H1 (cell line): ENCODE data around the gene PHF14. TPM values are rescaled to one million over a fixed set of nuclear protein-coding genes. Genes with fewer than 3 reads are reported as not detected.

ENCODE experiments used
- CTCF ChIA-PET: fragments of 300-600 bp; sonication (Branson Sonifier 250); formaldehyde crosslinking; loops from one replicate; lab custom pipeline; 2021; ENCODE audit not compliant: partially characterized antibody; lab: Charles Lee
- POLR2A ChIA-PET: fragments of 300-600 bp; sonication (Branson Sonifier 250); formaldehyde crosslinking; loops from one replicate; lab custom pipeline; 2021; ENCODE audit warnings: inconsistent platforms; ENCODE audit not compliant: partially characterized antibody; lab: Charles Lee
- DNase-seq, 2 experiments: peaks; one replicate each; pipeline versions ENCODE4 v3.0.0 to v3.0.0-alpha.2; 2010 to 2022; ENCODE audit warnings: low spot score in 2 of 2, low read depth in 1 of 2, mixed read lengths in 1 of 2
- FAIRE-seq: peaks from 2 replicates; lab custom pipeline; 2011; peaks lifted over from hg19 to GRCh38; lab: Jason Lieb, UNC
- H2AFZ ChIP-seq: 2 replicates; pipeline ENCODE4 v1.8.1; 2012; ENCODE audit warnings: low read length, inconsistent platforms
- H2AK5ac ChIP-seq: 2 replicates; pipeline ENCODE4 v1.6.1; 2013; ENCODE audit warnings: low read depth, low read length
- H2BK120ac ChIP-seq: replicated peaks from 2 replicates; pipeline ENCODE3; 2013; ENCODE audit warnings: low read depth, low read length, inconsistent platforms
- H2BK12ac ChIP-seq: 2 replicates; pipeline ENCODE4 v1.6.1; 2013; ENCODE audit warnings: low read depth, low read length
- H2BK15ac ChIP-seq: 2 replicates; pipeline ENCODE4 v1.6.1; 2013; ENCODE audit warnings: low read length
- H2BK20ac ChIP-seq: 2 replicates; pipeline ENCODE4 v1.6.1; 2013; ENCODE audit warnings: low read length
- H2BK5ac ChIP-seq: 2 replicates; pipeline ENCODE4 v1.6.1; 2013; ENCODE audit warnings: low read depth, low read length
- H3K14ac ChIP-seq: 2 replicates; pipeline ENCODE4 v1.6.1; 2013; ENCODE audit warnings: inconsistent platforms; ENCODE audit not compliant: insufficient read length
- H3K18ac ChIP-seq: 2 replicates; pipeline ENCODE4 v1.6.1; 2013; ENCODE audit warnings: low read length; ENCODE audit errors: extremely low read depth
- H3K23ac ChIP-seq: 2 replicates; pipeline ENCODE4 v1.6.1; 2013; ENCODE audit warnings: inconsistent platforms; ENCODE audit not compliant: insufficient read length
- H3K23me2 ChIP-seq: 2 replicates; pipeline ENCODE4 v1.6.1; 2013; ENCODE audit warnings: low read depth, low read length
- H3K27ac ChIP-seq: 2 replicates; pipeline ENCODE4 v1.6.1; 2011; ENCODE audit warnings: low read depth, low read length, inconsistent platforms
- H3K27me3 ChIP-seq, 4 experiments: replicated peaks in 1 of 4; 1 replicate in 1 of 4; 2 replicates in 3 of 4; pipeline versions ENCODE4 v1.6.1 to v1.8.1; 2011 to 2013; ENCODE audit warnings: low read length in 3 of 4, mild to moderate bottlenecking in 3 of 4, inconsistent platforms in 2 of 4, mixed read lengths in 2 of 4, moderate library complexity in 1 of 4; ENCODE audit not compliant: control insufficient read depth in 3 of 4, insufficient read depth in 3 of 4; ENCODE audit errors: extremely low read depth in 1 of 4
- H3K36me3 ChIP-seq, 4 experiments: 2 replicates each; pipeline versions ENCODE4 v1.6.1 to v1.8.1; 2011 to 2013; ENCODE audit warnings: mild to moderate bottlenecking in 4 of 4, low read length in 3 of 4, moderate library complexity in 2 of 4, control low read depth in 1 of 4, inconsistent platforms in 1 of 4; ENCODE audit not compliant: insufficient read depth in 4 of 4, control insufficient read depth in 2 of 4
- H3K4ac ChIP-seq: replicated peaks from 2 replicates; pipeline ENCODE3; 2013; ENCODE audit warnings: low read length, low read depth, mixed read lengths, inconsistent platforms; ENCODE audit not compliant: insufficient read length
- H3K4me1 ChIP-seq, 4 experiments: replicated peaks in 1 of 4; 1 replicate in 1 of 4; 2 replicates in 3 of 4; pipeline versions ENCODE4 v1.6.1 to v1.8.1; 2011 to 2013; ENCODE audit warnings: low read length in 3 of 4, inconsistent platforms in 2 of 4, mixed read lengths in 1 of 4; ENCODE audit not compliant: insufficient read depth in 4 of 4, control insufficient read depth in 3 of 4
- H3K4me2 ChIP-seq, 2 experiments: 2 replicates each; pipeline versions ENCODE4 v1.6.1 to v1.8.1; 2011 to 2013; ENCODE audit warnings: low read depth in 2 of 2, low read length in 2 of 2, control low read depth in 1 of 2, inconsistent platforms in 1 of 2, mild to moderate bottlenecking in 1 of 2; ENCODE audit not compliant: insufficient read depth in 1 of 2
- H3K4me3 ChIP-seq, 4 experiments: fragments of 200-600, 300-600 bp in 1 of 4; sonication (generic), shearing (Covaris generic), sonication (Bioruptor Twin) in 1 of 4; 2 replicates each; pipeline versions ENCODE4 v1.5.1 to v1.8.1; 2011 to 2016; ENCODE audit warnings: low read length in 4 of 4, low read depth in 3 of 4, control low read depth in 2 of 4, inconsistent platforms in 2 of 4, mild to moderate bottlenecking in 2 of 4, mixed read lengths in 1 of 4, moderate library complexity in 1 of 4; ENCODE audit not compliant: insufficient read depth in 2 of 4; ENCODE audit errors: extremely low read depth in 1 of 4
- H3K56ac ChIP-seq: replicated peaks from 2 replicates; pipeline ENCODE3; 2013; ENCODE audit warnings: low read depth, mild to moderate bottlenecking, mixed read lengths, low read length, inconsistent platforms; ENCODE audit not compliant: insufficient read length
- H3K79me1 ChIP-seq: 2 replicates; pipeline ENCODE4 v1.6.1; 2013; ENCODE audit warnings: low read depth, low read length, control low read depth
- H3K79me2 ChIP-seq, 2 experiments: 2 replicates each; pipeline versions ENCODE4 v1.6.1 to v1.8.1; 2012 to 2013; ENCODE audit warnings: low read length in 2 of 2, mild to moderate bottlenecking in 2 of 2, inconsistent platforms in 1 of 2; ENCODE audit not compliant: insufficient read depth in 2 of 2, control insufficient read depth in 1 of 2
- H3K9ac ChIP-seq, 4 experiments: replicated peaks in 1 of 4; 1 replicate in 1 of 4; 2 replicates in 3 of 4; pipeline versions ENCODE4 v1.6.1 to v1.8.1; 2011 to 2013; ENCODE audit warnings: low read depth in 3 of 4, low read length in 3 of 4, control low read depth in 2 of 4, mild to moderate bottlenecking in 2 of 4, moderate library complexity in 2 of 4, inconsistent platforms in 1 of 4; ENCODE audit errors: extremely low read depth in 1 of 4
- H3K9me3 ChIP-seq, 2 experiments: 2 replicates each; pipeline versions ENCODE4 v1.6.1 to v1.8.1; 2012 to 2013; ENCODE audit warnings: mild to moderate bottlenecking in 2 of 2, moderate library complexity in 2 of 2, control low read depth in 1 of 2, inconsistent platforms in 1 of 2, low read depth in 1 of 2, low read length in 1 of 2, mixed read lengths in 1 of 2; ENCODE audit not compliant: insufficient read depth in 2 of 2
- H4K20me1 ChIP-seq, 2 experiments: replicated peaks in 1 of 2; 2 replicates each; pipeline versions ENCODE3 to v1.8.1; 2011 to 2013; ENCODE audit warnings: inconsistent platforms in 2 of 2, low read length in 2 of 2, mild to moderate bottlenecking in 1 of 2; ENCODE audit not compliant: insufficient read depth in 2 of 2, control insufficient read depth in 1 of 2
- H4K5ac ChIP-seq: 2 replicates; pipeline ENCODE4 v1.6.1; 2013; ENCODE audit warnings: low read length, low read depth, mixed read lengths, inconsistent platforms; ENCODE audit not compliant: insufficient read length
- H4K8ac ChIP-seq: 2 replicates; pipeline ENCODE4 v1.8.0; 2013; ENCODE audit warnings: mild to moderate bottlenecking, moderate library complexity, low read length, inconsistent platforms; ENCODE audit not compliant: insufficient read depth; ENCODE audit errors: extremely low read depth
- H4K91ac ChIP-seq: replicated peaks from 2 replicates; pipeline ENCODE3; 2013; ENCODE audit warnings: low read length, mixed read lengths, inconsistent platforms; ENCODE audit not compliant: insufficient read length
- CREB1 ChIP-seq: IDR thresholded peaks from 2 replicates; pipeline ENCODE4 v1.6.1; 2012; ENCODE audit warnings: inconsistent platforms
- KDM5A ChIP-seq: fragments of 200-600 bp; IDR thresholded peaks from 2 replicates; pipeline ENCODE4 v1.7.1; 2012; ENCODE audit warnings: mild to moderate bottlenecking, low read length, inconsistent platforms, mixed read lengths
- POLR2A ChIP-seq, 2 experiments: IDR thresholded peaks; 1 replicate in 1 of 2; 2 replicates in 1 of 2; pipeline ENCODE4 v1.6.1; 2011; ENCODE audit warnings: low read depth in 2 of 2, low read length in 2 of 2, mild to moderate bottlenecking in 2 of 2; ENCODE audit errors: control extremely low read depth in 1 of 2
- RXRA ChIP-seq: IDR thresholded peaks from 2 replicates; pipeline ENCODE4 v1.6.1; 2011; ENCODE audit warnings: low read depth, mild to moderate bottlenecking, low read length, moderate library complexity; ENCODE audit not compliant: insufficient read depth
- SP1 ChIP-seq: IDR thresholded peaks from 2 replicates; pipeline ENCODE4 v1.6.1; 2011; ENCODE audit warnings: low read depth, low read length
- TCF12 ChIP-seq: IDR thresholded peaks from 2 replicates; pipeline ENCODE4 v1.6.1; 2011; ENCODE audit warnings: low read depth, mild to moderate bottlenecking, low read length
- TEAD4 ChIP-seq: IDR thresholded peaks from 2 replicates; pipeline ENCODE4 v1.6.1; 2012; ENCODE audit warnings: low read depth, low read length, inconsistent platforms, mixed read lengths
- WGBS, 2 experiments: shearing (Covaris generic) in 1 of 2; methylation state at CpG; one replicate each; pipeline versions ENCODE4 v1.1.6 to v1.1.7; 2013 to 2015; ENCODE audit warnings: low lambda C conversion rate in 2 of 2, mixed read lengths in 2 of 2, inconsistent platforms in 1 of 2, low coverage in 1 of 2, missing lambda C conversion rate in 1 of 2; ENCODE audit not compliant: insufficient replicate concordance in 2 of 2, insufficient coverage in 1 of 2, insufficient read length in 1 of 2; ENCODE audit errors: extremely low coverage in 1 of 2, missing lambda C conversion rate in 1 of 2; 5-methylcytosine and 5-hydroxymethylcytosine counted together
- polyA plus RNA-seq, 7 experiments: library from polyadenylated mRNA; depleted of rRNA in 3 of 7; stranded (reverse) in 5 of 7; unstranded in 2 of 7; fragments of >200 nt in 5 of 7; fragments of 200-250 nt in 2 of 7; gene quantifications; 1 replicate in 5 of 7; 2 replicates in 1 of 7; 4 replicates in 1 of 7; pipeline versions ENCODE4 v1.2.1 to v1.2.3, GENCODE V29; 2011 to 2013; ENCODE audit warnings: missing spikeins in 2 of 7, mixed read lengths in 2 of 7
- total RNA-seq: library from RNA; stranded (reverse); fragmentation: NEBNext Ultra II Directional; extraction: Animal tissue kit (Norgen Biotek cat#: 25700); gene quantifications from 2 replicates; pipeline ENCODE4 v1.2.1, GENCODE V29; 2021

The PHF14 gene
- total and polyA plus RNA-seq, 2 of the 8 experiments (the other 6 are each of a cell fraction or from before 2014, with no cell fraction given) = 17.9 to 70.6 TPM

GRCh38 chr7:11130601-11131000 lies 156.9 kb downstream of the PHF14 start:
- Histone ChIP-seq H2BK5ac (no peak overlapping the region), H3K9me3 (no peaks in the 10 kb centered on the region), H4K5ac (no peak overlapping the region), H3K14ac (no peak overlapping the region), H2BK120ac (no peak overlapping the region), H2AK5ac (no peak overlapping the region), H3K23me2 (no peaks in the 10 kb centered on the region), H3K23ac (no peak overlapping the region), H3K4me2 (no peak overlapping the region), H3K9ac (no peak overlapping the region), H3K79me1 (no peaks in the 10 kb centered on the region), H4K91ac (no peak overlapping the region), H3K4me3 (no peak overlapping the region), H3K36me3 (peaks cover 0 to 5% (median 0%) of the 10 kb centered on the region in 4 experiments; a peak in 1 of 8 replicates), H3K4me1 (no peaks in the 10 kb centered on the region), H3K18ac (no peak overlapping the region), H3K56ac (no peak overlapping the region), H4K8ac (no peak overlapping the region), H2BK12ac (no peak overlapping the region), H4K20me1 (peaks cover 0 to 3% of the 10 kb centered on the region in 2 experiments), H3K4ac (no peak overlapping the region), H2AFZ (no peak overlapping the region), H3K27me3 (no peaks in the 10 kb centered on the region), H2BK15ac (no peak overlapping the region), H3K27ac (no peak overlapping the region), H2BK20ac (no peak overlapping the region), H3K79me2 (no peaks in the 10 kb centered on the region)
- 89% methylated on average over 2 of the region's 2 CpGs; no CpG with 5 or more reads in 1 of the 2 experiments for WGBS, 2 experiments
- no peak for FAIRE-seq
- DNase-seq = no peak
- ChIA-PET POLR2A (no interaction called here), CTCF (no interaction called here)
- TF ChIP-seq TCF12 = no peak
- TF ChIP-seq SP1 = no peak
- no peak for TF ChIP-seq POLR2A (IDR thresholded peaks at IDR 0.05; ENCODE audit: control extremely low read depth in 1 of 2, low read depth in 2 of 2, low read length in 2 of 2)
- no peak for TF ChIP-seq KDM5A
- no peak for TF ChIP-seq TEAD4
- no peak for TF ChIP-seq CREB1
- no peak for TF ChIP-seq RXRA
